Loucy (cell line): ENCODE results near the gene CASP6.

Experiments used
- EZH2phosphoT487 ChIP-seq: fragments of 200-600 bp; IDR thresholded peaks from 2 replicates; pipeline ENCODE4 v1.6.1; 2018; ENCODE audit warnings: antibody characterized with exemption, mild to moderate bottlenecking, moderate library complexity, borderline replicate concordance
- TF ChIP-seq, protein P1 (sequence below): fragments of 200-600 bp; sonication (generic); conservative IDR thresholded peaks from 2 replicates; pipeline ENCODE4 v1.5.1; 2014; ENCODE audit warnings: mild to moderate bottlenecking, antibody characterized with exemption, low read length

DNA sequence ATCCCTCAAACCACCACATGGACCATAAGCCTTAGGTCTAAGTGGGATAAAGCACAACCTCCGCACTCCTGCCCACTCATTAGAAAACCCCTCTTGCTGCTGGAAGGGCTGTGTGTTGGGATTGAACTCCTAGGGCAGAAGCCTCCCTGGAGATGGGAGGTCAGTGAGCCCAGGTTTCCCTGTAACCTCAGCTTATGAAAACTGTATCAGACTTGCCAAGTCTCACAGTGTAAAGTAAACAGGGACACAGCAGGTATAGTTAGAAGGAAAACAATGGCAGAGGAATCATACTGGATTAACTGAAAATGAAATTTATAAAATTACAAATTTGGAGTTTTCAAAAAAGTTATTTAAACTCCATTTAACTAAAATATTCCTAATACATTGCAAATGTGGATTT is 29.9 kb downstream of the CASP6 start:
- TF ChIP-seq, protein P1, sequence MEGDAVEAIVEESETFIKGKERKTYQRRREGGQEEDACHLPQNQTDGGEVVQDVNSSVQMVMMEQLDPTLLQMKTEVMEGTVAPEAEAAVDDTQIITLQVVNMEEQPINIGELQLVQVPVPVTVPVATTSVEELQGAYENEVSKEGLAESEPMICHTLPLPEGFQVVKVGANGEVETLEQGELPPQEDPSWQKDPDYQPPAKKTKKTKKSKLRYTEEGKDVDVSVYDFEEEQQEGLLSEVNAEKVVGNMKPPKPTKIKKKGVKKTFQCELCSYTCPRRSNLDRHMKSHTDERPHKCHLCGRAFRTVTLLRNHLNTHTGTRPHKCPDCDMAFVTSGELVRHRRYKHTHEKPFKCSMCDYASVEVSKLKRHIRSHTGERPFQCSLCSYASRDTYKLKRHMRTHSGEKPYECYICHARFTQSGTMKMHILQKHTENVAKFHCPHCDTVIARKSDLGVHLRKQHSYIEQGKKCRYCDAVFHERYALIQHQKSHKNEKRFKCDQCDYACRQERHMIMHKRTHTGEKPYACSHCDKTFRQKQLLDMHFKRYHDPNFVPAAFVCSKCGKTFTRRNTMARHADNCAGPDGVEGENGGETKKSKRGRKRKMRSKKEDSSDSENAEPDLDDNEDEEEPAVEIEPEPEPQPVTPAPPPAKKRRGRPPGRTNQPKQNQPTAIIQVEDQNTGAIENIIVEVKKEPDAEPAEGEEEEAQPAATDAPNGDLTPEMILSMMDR, result no peak
- TF ChIP-seq EZH2phosphoT487, result no peak
